Astrocyte of the cerebellum (primary cell): ENCODE data around the gene SPEF1.

Experiments
- DNase-seq: peaks from one replicate; pipeline ENCODE4 v3.0.0-alpha.2; 2011; ENCODE audit warnings: low read depth
- H3K4me3 ChIP-seq: 2 replicates; pipeline ENCODE4 v1.5.1; 2011; ENCODE audit warnings: mild to moderate bottlenecking, low read depth, low read length, moderate library complexity
- in situ Hi-C: cut with HindIII; loops from 2 replicates; pipeline ENCODE4 v1.10.0; 2017; ENCODE audit warnings: low sequenced_read_pairs
- TF ChIP-seq, protein P1 (sequence below): IDR thresholded peaks from 2 replicates; pipeline ENCODE4 v1.5.1; 2012; ENCODE audit warnings: low read length, low read depth, moderate library complexity, mild to moderate bottlenecking; ENCODE audit errors: missing control alignments

SPEF1 gene

DNA sequence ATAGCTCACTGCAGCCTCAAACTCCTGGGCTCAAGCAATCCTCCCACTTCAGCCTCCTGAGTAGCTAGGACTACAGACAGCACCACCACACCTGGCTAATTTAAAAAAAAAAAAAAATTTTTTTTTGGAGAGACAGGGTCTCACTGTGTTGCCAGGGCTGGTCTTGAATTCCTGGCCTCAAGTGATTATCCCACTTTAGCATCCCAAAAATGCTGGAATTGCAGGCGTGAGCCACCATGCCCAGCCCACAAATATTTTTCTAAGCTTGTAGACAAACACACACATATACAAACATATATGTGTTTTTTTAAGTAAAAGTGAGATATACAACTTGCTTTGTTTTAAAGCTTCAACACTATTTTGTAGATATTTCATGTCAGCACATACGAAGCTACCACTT, 38.0 kb downstream of the SPEF1 start:
- TF ChIP-seq, protein P1, sequence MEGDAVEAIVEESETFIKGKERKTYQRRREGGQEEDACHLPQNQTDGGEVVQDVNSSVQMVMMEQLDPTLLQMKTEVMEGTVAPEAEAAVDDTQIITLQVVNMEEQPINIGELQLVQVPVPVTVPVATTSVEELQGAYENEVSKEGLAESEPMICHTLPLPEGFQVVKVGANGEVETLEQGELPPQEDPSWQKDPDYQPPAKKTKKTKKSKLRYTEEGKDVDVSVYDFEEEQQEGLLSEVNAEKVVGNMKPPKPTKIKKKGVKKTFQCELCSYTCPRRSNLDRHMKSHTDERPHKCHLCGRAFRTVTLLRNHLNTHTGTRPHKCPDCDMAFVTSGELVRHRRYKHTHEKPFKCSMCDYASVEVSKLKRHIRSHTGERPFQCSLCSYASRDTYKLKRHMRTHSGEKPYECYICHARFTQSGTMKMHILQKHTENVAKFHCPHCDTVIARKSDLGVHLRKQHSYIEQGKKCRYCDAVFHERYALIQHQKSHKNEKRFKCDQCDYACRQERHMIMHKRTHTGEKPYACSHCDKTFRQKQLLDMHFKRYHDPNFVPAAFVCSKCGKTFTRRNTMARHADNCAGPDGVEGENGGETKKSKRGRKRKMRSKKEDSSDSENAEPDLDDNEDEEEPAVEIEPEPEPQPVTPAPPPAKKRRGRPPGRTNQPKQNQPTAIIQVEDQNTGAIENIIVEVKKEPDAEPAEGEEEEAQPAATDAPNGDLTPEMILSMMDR = no peak
- in situ Hi-C loops = no loop called here

DNA sequence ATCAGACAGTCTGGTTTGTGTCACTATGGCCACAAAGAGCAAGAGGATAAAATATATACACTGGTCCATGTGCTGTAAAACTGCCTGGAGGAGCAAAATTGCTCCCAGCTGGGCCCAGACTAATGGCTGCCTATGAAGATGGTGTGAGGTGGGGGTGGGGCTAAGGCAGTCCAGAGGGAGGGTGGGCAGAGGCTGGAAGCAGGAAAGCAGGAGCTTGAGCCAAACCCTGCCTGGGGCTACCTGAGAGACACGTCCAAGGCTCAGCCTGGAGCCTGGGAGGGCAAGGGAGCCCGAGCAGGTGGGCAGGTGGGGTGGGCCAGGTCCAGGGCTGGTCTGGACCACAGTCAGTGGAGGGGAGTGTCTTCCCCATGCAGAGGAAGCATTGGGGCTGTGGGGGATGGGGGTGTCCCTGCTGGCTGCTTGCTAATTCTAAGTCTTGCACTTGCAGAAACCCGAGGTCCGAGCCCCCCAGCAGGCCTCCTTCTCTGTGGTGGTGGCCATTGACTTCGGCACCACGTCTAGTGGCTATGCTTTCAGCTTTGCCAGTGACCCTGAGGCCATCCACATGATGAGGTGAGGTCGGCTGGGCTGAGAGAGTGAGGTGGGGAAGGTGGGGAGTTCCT, 39.3 kb downstream of the SPEF1 start:
- TF ChIP-seq, protein P1 = no peak
- in situ Hi-C loops = no loop called here
- no peak overlapping the region for H3K4me3 ChIP-seq
- no peak for DNase-seq

More for the DNA sequence above, 38.0 kb downstream of the SPEF1 start:
- DNase-seq = no peak
- no peak overlapping the region for H3K4me3 ChIP-seq

DNA sequence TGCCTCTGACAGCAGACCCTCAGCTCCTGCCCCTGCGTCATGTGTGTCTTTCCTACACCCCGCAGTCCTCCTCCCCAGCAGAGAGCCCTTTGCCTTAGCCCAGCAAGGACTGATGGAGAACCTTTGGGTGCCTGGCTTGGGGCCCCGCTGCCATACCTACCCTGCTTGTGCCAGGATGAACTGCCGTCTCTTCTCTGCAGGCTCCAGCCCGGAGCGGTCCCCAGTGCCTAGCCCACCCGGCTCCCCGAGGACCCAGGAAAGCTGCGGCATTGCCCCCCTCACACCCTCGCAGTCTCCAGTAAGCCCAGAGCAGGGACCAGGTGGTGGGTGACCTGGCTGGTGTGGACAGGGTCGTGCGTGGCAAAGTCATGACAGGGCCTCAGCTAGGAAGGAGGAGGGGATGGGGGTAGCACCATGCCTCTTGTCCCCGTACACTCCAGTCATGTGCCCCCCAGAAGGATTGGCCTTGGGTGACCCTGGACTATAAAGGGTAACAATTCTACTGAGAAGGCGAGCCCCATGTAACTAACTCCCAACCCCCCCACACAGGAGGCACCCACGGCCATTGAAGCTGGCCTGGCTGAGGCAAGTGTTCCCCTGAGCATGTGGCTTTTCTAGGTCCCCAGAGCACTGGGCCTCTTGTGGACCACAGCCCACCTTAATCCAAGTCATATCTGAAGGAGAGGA, 40.5 kb downstream of the SPEF1 start:
- H3K4me3 ChIP-seq = no peak overlapping the region
- in situ Hi-C loops = no loop called here
- TF ChIP-seq, protein P1 = no peak
- DNase-seq = no peak

DNA sequence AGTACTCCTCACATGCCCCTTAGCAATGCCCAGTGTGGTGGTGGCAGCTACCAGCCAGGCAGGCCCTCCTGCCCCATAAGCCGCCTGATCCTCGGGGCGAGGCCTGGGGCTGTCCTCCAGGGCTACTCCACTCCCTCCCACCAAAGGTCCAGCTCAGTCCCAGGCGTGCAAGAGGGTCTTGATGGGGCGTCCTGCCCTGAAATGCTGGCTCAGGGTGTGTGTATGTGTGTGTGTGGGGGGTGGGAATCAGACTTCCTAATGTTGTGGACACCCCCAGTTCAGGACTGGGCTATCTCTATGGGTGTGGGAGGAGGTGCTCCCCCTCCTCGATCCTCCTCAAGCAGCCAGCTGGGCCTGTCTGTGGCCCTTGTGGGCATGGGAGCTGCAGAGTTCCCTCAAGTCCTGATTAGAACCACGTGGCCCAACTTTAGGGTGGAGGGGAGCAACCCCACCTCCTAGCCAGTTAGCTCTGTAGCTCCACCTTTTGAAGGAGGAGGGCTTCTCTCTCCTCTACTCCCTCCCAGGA, 41.3 kb downstream of the SPEF1 start:
- H3K4me3 ChIP-seq = no peak overlapping the region
- TF ChIP-seq, protein P1 = no peak
- DNase-seq = no peak
- in situ Hi-C loops = no loop called here

DNA sequence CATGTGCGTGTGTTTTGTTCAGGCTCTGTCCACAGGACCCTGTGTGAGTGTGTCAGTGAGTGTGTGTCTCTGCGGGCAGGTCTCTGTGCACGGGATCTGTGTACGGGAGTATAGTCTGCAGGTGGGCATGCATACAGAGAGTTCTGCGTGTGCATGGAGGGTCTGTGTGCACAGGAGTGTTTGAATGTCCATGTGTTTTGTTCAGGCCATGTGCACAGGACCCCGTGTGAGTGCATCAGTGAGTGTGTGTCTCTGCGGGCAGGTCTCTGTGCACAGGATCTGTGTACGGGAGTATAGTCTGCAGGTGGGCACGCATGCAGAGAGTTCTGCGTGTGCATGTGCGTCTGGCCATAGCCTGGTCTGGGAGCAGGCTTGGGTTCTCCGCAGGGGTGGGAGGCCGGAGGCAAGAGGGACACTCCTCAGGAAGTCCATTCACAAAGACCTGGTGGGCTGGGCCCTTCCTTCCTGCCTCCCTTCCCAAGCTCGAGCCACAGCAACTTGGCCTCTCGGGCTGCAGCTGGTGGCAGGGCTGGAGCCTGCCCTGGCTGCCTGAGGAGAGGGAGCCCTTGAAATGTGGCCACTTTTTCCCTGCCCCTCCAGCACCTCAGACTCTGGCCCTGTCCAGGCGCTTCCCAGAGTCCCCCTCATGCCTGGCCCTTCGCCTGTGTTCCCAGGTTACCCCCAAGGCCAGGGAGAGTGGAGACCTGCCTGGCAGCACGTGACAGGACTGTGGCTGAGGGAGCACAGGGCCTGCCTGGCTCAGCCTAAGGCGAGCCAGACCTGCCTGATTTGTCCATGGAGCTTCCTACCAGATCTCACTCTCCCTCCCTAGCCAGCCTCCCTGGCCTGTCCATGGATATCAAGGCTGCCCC, 42.0 kb downstream of the SPEF1 start:
- no peak for DNase-seq
- in situ Hi-C loops = no loop called here
- H3K4me3 ChIP-seq = no peak overlapping the region
- TF ChIP-seq, protein P1 = no peak
